Measurements from ENCODE around the gene CRCP.

Gene CRCP

GRCh38 chr7:66198469-66198868 lies 83.8 kb downstream of the CRCP start:
- DNase-seq, result no peak

GRCh38 chr7:66198956-66199355 lies 84.3 kb downstream of the CRCP start:
- no peak for DNase-seq

DNA sequence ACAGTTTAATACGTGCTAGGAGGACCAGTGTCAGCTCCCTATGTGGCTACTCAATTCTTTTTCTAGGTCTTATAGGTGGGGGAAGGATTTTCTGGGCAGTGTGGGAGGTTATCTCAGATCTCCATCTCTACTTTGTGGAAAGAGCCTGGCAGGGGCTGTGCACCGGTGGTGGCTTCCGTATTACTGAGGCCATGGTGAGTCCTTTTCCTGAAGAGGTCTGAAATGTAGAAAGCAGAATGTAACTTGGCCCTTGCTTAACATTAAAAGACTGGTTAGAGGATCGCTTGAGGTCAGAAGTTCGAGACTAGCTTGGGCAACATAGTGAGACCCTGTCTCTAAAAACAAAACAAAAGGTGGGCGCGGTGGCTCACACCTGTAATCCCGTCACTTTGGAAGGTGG lies 87.8 kb downstream of the CRCP start:
- DNase-seq, result no peak

Measured in NCI-H1436 (cell line).